Smooth muscle cell (in vitro differentiated cells): Measurements from ENCODE around the gene IFT122. TPM values are rescaled to one million over a fixed set of nuclear protein-coding genes. Genes with fewer than 3 reads are reported as not detected.

ENCODE experiments used
- DNase-seq: peaks from one replicate; lab custom pipeline; 2025; ENCODE audit not compliant: unreplicated experiment; lab: John Stamatoyannopoulos, UW
- H2AFZ ChIP-seq: fragments of 200-600 bp; sonication (generic); 2 replicates; pipeline ENCODE4 v1.6.0; 2016; ENCODE audit warnings: antibody characterized with exemption, low read depth, mild to moderate bottlenecking
- H3F3A ChIP-seq: fragments of 200-600 bp; sonication (generic); 2 replicates; pipeline ENCODE4 v1.6.0; 2017; ENCODE audit warnings: antibody characterized with exemption, low read depth
- H3K27ac ChIP-seq: fragments of 200-600 bp; sonication (generic); 2 replicates; pipeline ENCODE4 v1.5.1; 2016; ENCODE audit warnings: low read depth, mild to moderate bottlenecking
- H3K27me3 ChIP-seq: fragments of 200-600 bp; sonication (generic); 2 replicates; pipeline ENCODE4 v1.6.1; 2016; ENCODE audit warnings: low read depth, mild to moderate bottlenecking
- H3K36me3 ChIP-seq: fragments of 200-600 bp; sonication (generic); 2 replicates; pipeline ENCODE4 v1.5.1; 2016; ENCODE audit warnings: low read depth
- H3K4me1 ChIP-seq: fragments of 200-600 bp; sonication (generic); 2 replicates; pipeline ENCODE4 v1.5.1; 2016; ENCODE audit warnings: low read depth
- H3K4me2 ChIP-seq: fragments of 200-600 bp; sonication (generic); 2 replicates; pipeline ENCODE4 v1.6.0; 2016; ENCODE audit warnings: mild to moderate bottlenecking
- H3K4me3 ChIP-seq: fragments of 200-600 bp; sonication (generic); 2 replicates; pipeline ENCODE4 v1.5.1; 2016; ENCODE audit warnings: mild to moderate bottlenecking
- H3K79me2 ChIP-seq: fragments of 200-600 bp; sonication (generic); 2 replicates; pipeline ENCODE4 v1.6.0; 2016; ENCODE audit warnings: low read depth, mild to moderate bottlenecking
- H3K9ac ChIP-seq: fragments of 200-600 bp; sonication (generic); 2 replicates; pipeline ENCODE4 v1.6.0; 2016; ENCODE audit warnings: low read depth
- H3K9me3 ChIP-seq: fragments of 200-600 bp; sonication (generic); replicated peaks from 2 replicates; pipeline ENCODE4 v1.5.1; 2016; ENCODE audit warnings: low read depth
- H4K20me1 ChIP-seq: fragments of 200-600 bp; sonication (generic); 2 replicates; pipeline ENCODE4 v1.6.0; 2016; ENCODE audit warnings: low read depth
- WGBS: methylation state at CpG from one replicate; pipeline ENCODE4 v1.1.7; 2016; ENCODE audit warnings: low lambda C conversion rate; 5-methylcytosine and 5-hydroxymethylcytosine counted together
- polyA plus RNA-seq: library from polyadenylated mRNA; unstranded; fragments of >200 nt; fragmentation: Nextera tagmentation; extraction: Ambion mirVana; gene quantifications from 2 replicates; pipeline ENCODE4 v1.2.1, GENCODE V29; 2016
- total RNA-seq: library from RNA; depleted of rRNA; stranded (reverse); fragments of >200 nt; gene quantifications from 2 replicates; pipeline ENCODE4 v1.2.3, GENCODE V29; 2014
- TF ChIP-seq, protein P1 (sequence below): fragments of 200-600 bp; sonication (generic); IDR thresholded peaks from 2 replicates; pipeline ENCODE4 v1.5.1; 2017; ENCODE audit warnings: borderline replicate concordance, mild to moderate bottlenecking, antibody characterized with exemption; ENCODE audit not compliant: insufficient read depth, poor library complexity, severe bottlenecking

The IFT122 gene
- total and polyA plus RNA-seq, 2 experiments from 2014 or later = 13.4 to 17.4 TPM

DNA sequence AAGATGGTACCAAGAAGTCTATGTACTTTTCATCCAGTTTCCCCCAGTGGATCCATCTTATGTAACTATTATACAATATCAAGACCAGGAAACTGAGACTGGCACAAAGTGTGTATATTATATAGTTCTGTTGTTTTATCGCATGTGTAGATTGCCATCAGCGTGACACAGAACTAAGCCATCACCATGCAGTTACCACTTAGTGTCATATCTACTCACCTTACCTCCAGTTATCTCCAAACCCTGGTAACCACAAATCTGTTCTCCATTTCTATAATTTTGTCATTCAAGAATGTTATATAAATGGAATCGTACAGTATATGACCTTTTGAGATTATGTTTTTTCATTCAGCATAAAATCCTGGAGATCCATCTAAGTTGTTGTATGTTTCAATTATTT, 23.1 kb downstream of the IFT122 start:
- no peak for DNase-seq
- no peak overlapping the region for H2AFZ ChIP-seq
- H3K4me3 ChIP-seq = no peak overlapping the region
- H3K36me3 ChIP-seq = no peaks in the 10 kb centered on the region
- TF ChIP-seq, protein P1, sequence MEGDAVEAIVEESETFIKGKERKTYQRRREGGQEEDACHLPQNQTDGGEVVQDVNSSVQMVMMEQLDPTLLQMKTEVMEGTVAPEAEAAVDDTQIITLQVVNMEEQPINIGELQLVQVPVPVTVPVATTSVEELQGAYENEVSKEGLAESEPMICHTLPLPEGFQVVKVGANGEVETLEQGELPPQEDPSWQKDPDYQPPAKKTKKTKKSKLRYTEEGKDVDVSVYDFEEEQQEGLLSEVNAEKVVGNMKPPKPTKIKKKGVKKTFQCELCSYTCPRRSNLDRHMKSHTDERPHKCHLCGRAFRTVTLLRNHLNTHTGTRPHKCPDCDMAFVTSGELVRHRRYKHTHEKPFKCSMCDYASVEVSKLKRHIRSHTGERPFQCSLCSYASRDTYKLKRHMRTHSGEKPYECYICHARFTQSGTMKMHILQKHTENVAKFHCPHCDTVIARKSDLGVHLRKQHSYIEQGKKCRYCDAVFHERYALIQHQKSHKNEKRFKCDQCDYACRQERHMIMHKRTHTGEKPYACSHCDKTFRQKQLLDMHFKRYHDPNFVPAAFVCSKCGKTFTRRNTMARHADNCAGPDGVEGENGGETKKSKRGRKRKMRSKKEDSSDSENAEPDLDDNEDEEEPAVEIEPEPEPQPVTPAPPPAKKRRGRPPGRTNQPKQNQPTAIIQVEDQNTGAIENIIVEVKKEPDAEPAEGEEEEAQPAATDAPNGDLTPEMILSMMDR = no peak
- H3K4me1 ChIP-seq = peaks cover 12% of the 10 kb centered on the region
- over 99% methylated on average over 3 of the region's 3 CpGs for WGBS
- no peaks in the 10 kb centered on the region for H3K79me2 ChIP-seq
- no peak overlapping the region for H3K4me2 ChIP-seq
- H3K9ac ChIP-seq = no peak overlapping the region
- H3K9me3 ChIP-seq = no peaks in the 10 kb centered on the region
- no peaks in the 10 kb centered on the region for H4K20me1 ChIP-seq
- peaks cover 10% of the 10 kb centered on the region for H3F3A ChIP-seq
- no peak overlapping the region for H3K27ac ChIP-seq
- H3K27me3 ChIP-seq = no peaks in the 10 kb centered on the region

DNA sequence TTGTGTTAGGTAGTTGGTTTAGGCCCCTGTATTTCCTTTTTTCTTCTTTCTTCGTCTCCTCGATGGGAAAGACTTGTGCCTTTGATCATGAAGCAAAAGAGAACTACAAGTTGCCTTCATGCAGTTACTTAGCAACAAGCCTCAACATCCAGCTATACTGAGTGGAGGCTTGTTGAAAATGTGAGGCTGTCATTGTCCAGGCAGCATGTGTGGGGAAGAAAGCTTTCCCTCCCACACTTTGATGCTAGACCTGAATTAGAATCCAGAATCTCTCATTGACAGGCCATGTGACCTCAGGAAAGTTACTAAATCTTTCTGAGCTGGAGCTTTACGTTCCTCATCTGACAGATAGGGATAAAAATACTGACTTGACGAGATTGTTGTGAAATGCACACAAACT, 23.7 kb downstream of the IFT122 start:
- Histone ChIP-seq H3K36me3 (no peaks in the 10 kb centered on the region), H2AFZ (no peak overlapping the region), H3K9me3 (no peaks in the 10 kb centered on the region), H3K4me2 (no peak overlapping the region), H3K27ac (no peak overlapping the region), H3K4me1 (peaks cover 12% of the 10 kb centered on the region), H3K4me3 (no peak overlapping the region), H4K20me1 (no peaks in the 10 kb centered on the region), H3K9ac (no peak overlapping the region), H3K27me3 (no peaks in the 10 kb centered on the region), H3K79me2 (no peaks in the 10 kb centered on the region), H3F3A (peaks cover 10% of the 10 kb centered on the region)
- TF ChIP-seq, protein P1 = no peak
- WGBS = 91% methylated on average over 4 of the region's 4 CpGs
- DNase-seq = no peak

DNA sequence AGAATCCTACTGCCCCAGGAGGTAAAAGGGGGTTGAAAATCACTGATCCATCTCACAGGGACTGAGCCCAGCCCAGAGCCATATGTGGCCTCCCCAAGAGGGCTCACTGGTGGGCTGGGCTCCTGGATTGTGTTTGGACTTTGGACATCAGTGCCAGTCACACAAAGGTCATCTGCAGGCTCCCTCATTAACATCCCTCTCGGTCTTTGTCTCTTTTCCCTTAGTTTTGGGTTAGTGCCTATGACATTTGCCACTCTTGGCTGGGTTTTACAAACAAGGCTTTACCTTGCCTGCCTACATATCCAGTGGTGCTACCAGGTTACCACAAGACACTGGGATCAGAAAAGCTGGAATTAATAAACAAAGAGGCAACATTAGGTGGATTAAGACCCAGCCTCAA, 27.9 kb downstream of the IFT122 start:
- Histone ChIP-seq H3K4me2 (no peak overlapping the region), H3K4me1 (no peaks in the 10 kb centered on the region), H3K9ac (no peak overlapping the region), H3K27me3 (no peaks in the 10 kb centered on the region), H3K36me3 (peaks cover 3% of the 10 kb centered on the region), H3K4me3 (no peak overlapping the region), H2AFZ (no peak overlapping the region), H3K9me3 (no peaks in the 10 kb centered on the region), H3F3A (no peaks in the 10 kb centered on the region), H3K27ac (no peak overlapping the region), H3K79me2 (no peaks in the 10 kb centered on the region), H4K20me1 (no peaks in the 10 kb centered on the region)
- TF ChIP-seq, protein P1 = no peak
- WGBS = 100% methylated on average over 1 of the region's 1 CpG
- no peak for DNase-seq

DNA sequence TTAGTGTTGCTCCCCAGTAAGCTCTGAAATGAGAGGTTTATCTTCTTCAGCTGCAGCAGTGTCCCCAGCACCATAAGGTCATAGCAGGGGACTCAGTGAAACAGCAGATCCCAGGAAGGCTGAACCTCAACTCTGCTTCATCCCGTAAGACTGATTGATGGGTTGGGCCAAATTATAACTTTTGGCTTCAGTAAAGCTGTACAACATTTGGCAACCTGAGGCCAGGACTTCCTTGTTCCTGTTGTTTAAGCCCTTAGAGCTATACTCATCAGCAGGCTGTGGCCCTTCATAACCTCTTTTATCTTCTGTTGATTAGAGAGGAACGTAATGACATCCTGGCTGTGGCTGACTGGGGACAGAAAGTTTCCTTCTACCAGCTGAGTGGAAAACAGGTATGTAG, 29.0 kb downstream of the IFT122 start:
- Histone ChIP-seq H3K79me2 (no peaks in the 10 kb centered on the region), H4K20me1 (no peaks in the 10 kb centered on the region), H3K9ac (no peak overlapping the region), H2AFZ (no peak overlapping the region), H3K4me1 (no peaks in the 10 kb centered on the region), H3K9me3 (no peaks in the 10 kb centered on the region), H3K4me3 (no peak overlapping the region), H3K27me3 (no peaks in the 10 kb centered on the region), H3K36me3 (peaks cover 3% of the 10 kb centered on the region), H3K27ac (no peak overlapping the region), H3F3A (no peaks in the 10 kb centered on the region), H3K4me2 (no peak overlapping the region)
- DNase-seq = no peak
- TF ChIP-seq, protein P1 = no peak
- WGBS = 60% methylated on average over 2 of the region's 2 CpGs
